K562 treated with DMSO at 1 percent for 48 hours (cell line): ENCODE data around the gene CEL. TPM values are rescaled to one million over a fixed set of nuclear protein-coding genes. Genes with fewer than 3 reads are reported as not detected.

Source experiments
- total RNA-seq: library from RNA; unstranded; fragments of 300-600 nt; gene quantifications from 2 replicates; pipeline ENCODE4 v1.2.3, GENCODE V29; 2022; ENCODE audit warnings: low replicate concordance; ENCODE audit errors: extremely low read depth

Gene CEL
- total RNA-seq: not detected in 2 replicates

DNA sequence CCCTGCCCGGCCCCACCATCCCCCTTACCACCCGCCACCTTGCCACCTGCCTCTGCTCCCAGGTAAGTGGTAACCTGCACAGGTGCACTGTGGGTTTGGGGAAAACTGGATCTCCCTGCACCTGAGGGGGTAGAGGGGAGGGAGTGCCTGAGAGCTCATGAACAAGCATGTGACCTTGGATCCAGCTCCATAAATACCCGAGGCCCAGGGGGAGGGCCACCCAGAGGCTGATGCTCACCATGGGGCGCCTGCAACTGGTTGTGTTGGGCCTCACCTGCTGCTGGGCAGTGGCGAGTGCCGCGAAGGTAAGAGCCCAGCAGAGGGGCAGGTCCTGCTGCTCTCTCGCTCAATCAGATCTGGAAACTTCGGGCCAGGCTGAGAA, at the start of gene CEL:
TSS of gene CEL (plus strand) at position 218 of the 382 bp plus-strand sequence. CDS start at position 240, 22 bp downstream.

DNA sequence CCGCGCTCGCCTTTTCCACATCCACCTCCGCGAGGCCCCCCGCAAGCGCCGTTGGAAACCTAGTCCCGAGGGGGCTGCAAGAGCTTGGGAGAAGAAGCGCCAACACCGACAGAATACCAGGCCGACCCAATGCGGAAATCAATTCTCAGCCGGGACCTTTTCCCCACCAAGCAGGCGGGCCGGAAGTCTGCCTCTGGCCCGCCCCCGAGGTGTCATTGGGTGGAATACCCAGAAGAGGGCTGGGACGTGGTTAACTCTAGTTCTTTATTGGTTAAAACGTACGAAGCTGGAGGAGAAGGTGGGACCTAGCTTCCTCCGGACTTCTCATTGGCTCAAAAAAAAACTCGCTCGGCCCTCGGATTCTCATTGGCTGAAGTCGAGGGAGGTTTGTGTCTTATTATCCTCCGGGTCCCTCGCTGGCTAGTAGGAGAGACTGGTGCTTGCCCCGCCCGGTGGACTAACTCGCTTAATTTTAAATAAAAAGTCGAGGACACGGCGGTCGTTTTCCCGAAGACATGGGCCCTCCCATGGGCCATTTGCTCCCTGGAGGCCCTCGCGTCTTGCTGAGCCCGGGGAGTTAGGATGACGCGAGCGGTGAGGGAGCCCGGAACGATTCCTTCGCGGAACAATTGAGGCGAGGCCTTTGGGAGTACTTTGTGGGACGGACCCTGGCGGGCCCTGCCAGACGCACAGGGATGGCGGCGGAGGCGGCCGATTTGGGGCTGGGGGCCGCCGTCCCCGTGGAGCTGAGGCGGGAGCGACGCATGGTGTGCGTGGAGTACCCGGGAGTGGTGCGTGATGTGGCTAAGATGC, 31.3 kb upstream of the CEL start, which contains the start of gene GTF3C5:
TSS of gene GTF3C5 (plus strand) at position 681 of the 813 bp plus-strand sequence. CDS start at position 696, 15 bp downstream.

Other genes starting within 250 kb of the CEL start
- gene AK8, start 183.7 kb upstream of the CEL start, total RNA-seq: not detected in 2 replicates
- gene SPACA9, start 183.1 kb upstream of the CEL start, total RNA-seq: not detected in 2 replicates
- not detected in 2 replicates for gene TSC1, start 117.4 kb upstream of the CEL start, total RNA-seq
- not detected in 2 replicates for gene GFI1B, start 83.3 kb upstream of the CEL start, total RNA-seq
- not detected in 2 replicates for gene GTF3C5, start 31.0 kb upstream of the CEL start, total RNA-seq
- not detected in 2 replicates for gene RALGDS, start 59.3 kb downstream of the CEL start, total RNA-seq
- gene GBGT1, start 101.9 kb downstream of the CEL start, total RNA-seq: not detected in 2 replicates
- gene OBP2B, start 147.3 kb downstream of the CEL start, total RNA-seq: not detected in 2 replicates
- gene ABO, start 213.2 kb downstream of the CEL start, total RNA-seq: not detected in 2 replicates